Measurements from ENCODE around the gene ACTR8. TPM values are rescaled to one million over a fixed set of nuclear protein-coding genes. Genes with fewer than 3 reads are reported as not detected.
A peak's percentile ranks its signal among the peaks of the same experiment; 100 is the strongest.

Gene ACTR8
- total and polyA plus RNA-seq, 2 of the 13 experiments (the other 11 are each of a cell fraction or from before 2014, with no cell fraction given) = 15.5 to 29.0 TPM

DNA sequence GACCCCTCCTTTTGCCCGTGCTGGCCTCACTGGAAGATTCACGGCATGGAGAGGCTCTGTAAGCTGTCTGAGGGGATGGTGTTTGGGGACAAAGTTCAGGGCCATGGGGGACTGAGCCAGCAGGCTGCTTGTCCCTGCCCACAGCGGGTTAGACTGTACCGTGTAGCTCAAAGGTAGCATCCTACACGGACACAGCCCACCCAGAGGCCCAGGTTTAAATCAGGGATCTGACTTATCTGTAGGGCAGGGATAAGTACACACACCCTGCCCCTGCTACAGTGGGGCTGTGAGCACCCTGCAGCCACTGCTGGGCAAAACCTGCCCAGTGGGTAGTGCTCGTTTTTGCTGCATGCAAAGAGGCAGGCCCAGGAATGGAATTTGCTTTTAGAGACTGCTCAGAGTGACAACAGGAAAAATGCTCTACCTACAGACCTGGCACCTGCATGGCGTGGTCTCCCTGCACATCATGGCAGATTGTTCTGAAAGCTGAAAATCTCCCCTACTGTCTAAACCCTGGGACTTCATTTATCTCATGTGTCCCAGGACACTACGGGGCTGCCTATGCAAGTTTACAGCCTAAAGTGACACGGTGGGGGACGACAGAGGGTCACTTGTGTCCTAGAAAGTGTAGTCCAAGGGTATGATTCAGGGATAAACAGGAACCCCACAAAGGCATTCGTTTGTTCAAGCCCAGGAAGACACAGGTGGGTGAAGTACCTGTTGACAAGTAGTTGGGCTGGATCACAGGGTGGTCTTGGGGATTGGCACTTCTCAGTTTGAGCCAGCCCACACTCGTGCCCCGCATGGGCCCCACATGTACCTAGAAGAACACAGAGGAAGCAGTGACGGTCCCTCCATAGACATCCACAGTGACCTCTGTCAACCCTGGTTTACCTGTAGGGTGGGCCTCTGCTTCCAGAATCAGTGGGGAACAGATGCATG is 63.5 kb downstream of the ACTR8 start (continued):
- TF ChIP-seq, protein P1, sequence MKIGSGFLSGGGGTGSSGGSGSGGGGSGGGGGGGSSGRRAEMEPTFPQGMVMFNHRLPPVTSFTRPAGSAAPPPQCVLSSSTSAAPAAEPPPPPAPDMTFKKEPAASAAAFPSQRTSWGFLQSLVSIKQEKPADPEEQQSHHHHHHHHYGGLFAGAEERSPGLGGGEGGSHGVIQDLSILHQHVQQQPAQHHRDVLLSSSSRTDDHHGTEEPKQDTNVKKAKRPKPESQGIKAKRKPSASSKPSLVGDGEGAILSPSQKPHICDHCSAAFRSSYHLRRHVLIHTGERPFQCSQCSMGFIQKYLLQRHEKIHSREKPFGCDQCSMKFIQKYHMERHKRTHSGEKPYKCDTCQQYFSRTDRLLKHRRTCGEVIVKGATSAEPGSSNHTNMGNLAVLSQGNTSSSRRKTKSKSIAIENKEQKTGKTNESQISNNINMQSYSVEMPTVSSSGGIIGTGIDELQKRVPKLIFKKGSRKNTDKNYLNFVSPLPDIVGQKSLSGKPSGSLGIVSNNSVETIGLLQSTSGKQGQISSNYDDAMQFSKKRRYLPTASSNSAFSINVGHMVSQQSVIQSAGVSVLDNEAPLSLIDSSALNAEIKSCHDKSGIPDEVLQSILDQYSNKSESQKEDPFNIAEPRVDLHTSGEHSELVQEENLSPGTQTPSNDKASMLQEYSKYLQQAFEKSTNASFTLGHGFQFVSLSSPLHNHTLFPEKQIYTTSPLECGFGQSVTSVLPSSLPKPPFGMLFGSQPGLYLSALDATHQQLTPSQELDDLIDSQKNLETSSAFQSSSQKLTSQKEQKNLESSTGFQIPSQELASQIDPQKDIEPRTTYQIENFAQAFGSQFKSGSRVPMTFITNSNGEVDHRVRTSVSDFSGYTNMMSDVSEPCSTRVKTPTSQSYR (CRISPR knock-in tag; IDR thresholded peaks at IDR 0.05; ENCODE audit: borderline replicate concordance) = peak; percentile 30; the same call in 1 of the 2 replicates
- TF ChIP-seq SAP130 (CRISPR knock-in tag; IDR thresholded peaks at IDR 0.05; ENCODE audit: low read depth) (peak; percentile 33; the same call in 1 of the 2 replicates), SALL1 (CRISPR knock-in tag; IDR thresholded peaks at IDR 0.05) (peak; percentile 82), POLR2A (IDR thresholded peaks at IDR 0.05; ENCODE audit: insufficient read depth in 1 of 2, low read depth in 2 of 2, low read length in 2 of 2) (peak in 1 of 2 experiments; percentile 51; a peak in 3 of 4 replicates), RXRA (CRISPR knock-in tag; IDR thresholded peaks at IDR 0.05) (0 out of 2 replicates have a peak, but pooled peaks have one; percentile 37), KDM3A (CRISPR knock-in tag; IDR thresholded peaks at IDR 0.05; ENCODE audit: low read depth) (0 out of 2 replicates have a peak, but pooled peaks have one; percentile 16), HNF4A (CRISPR knock-in tag; IDR thresholded peaks at IDR 0.05) (peak; percentile 96), PAF1 (CRISPR knock-in tag; IDR thresholded peaks at IDR 0.05) (peak; percentile 80; the same call in 1 of the 2 replicates), ZBTB7A (CRISPR knock-in tag; IDR thresholded peaks at IDR 0.05) (peak; percentile 73; the same call in 1 of the 2 replicates), FOXA3 (CRISPR knock-in tag; IDR thresholded peaks at IDR 0.05) (peak; percentile 22; the same call in 1 of the 2 replicates), ZMYM4 (CRISPR knock-in tag; IDR thresholded peaks at IDR 0.05) (no peak), ATF7-NPFF (CRISPR knock-in tag; IDR thresholded peaks at IDR 0.05; ENCODE audit: low read depth) (0 out of 2 replicates have a peak, but pooled peaks have one; percentile 57), ZNF766 (CRISPR knock-in tag; IDR thresholded peaks at IDR 0.05; ENCODE audit: borderline replicate concordance) (no peak), NONO (IDR thresholded peaks at IDR 0.05) (no peak), NONO (CRISPR knock-in tag; conservative IDR thresholded peaks at IDR 0.05) (0 out of 2 replicates have a peak, but pooled peaks have one; percentile 31), RCOR2 (CRISPR knock-in tag; IDR thresholded peaks at IDR 0.05) (0 out of 2 replicates have a peak, but pooled peaks have one; percentile 38)
- TF ChIP-seq, protein P2, sequence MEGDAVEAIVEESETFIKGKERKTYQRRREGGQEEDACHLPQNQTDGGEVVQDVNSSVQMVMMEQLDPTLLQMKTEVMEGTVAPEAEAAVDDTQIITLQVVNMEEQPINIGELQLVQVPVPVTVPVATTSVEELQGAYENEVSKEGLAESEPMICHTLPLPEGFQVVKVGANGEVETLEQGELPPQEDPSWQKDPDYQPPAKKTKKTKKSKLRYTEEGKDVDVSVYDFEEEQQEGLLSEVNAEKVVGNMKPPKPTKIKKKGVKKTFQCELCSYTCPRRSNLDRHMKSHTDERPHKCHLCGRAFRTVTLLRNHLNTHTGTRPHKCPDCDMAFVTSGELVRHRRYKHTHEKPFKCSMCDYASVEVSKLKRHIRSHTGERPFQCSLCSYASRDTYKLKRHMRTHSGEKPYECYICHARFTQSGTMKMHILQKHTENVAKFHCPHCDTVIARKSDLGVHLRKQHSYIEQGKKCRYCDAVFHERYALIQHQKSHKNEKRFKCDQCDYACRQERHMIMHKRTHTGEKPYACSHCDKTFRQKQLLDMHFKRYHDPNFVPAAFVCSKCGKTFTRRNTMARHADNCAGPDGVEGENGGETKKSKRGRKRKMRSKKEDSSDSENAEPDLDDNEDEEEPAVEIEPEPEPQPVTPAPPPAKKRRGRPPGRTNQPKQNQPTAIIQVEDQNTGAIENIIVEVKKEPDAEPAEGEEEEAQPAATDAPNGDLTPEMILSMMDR (CRISPR knock-in tag; IDR thresholded peaks at IDR 0.05) = 0 out of 2 replicates have a peak, but pooled peaks have one; percentile 13
- TF ChIP-seq, protein P3, sequence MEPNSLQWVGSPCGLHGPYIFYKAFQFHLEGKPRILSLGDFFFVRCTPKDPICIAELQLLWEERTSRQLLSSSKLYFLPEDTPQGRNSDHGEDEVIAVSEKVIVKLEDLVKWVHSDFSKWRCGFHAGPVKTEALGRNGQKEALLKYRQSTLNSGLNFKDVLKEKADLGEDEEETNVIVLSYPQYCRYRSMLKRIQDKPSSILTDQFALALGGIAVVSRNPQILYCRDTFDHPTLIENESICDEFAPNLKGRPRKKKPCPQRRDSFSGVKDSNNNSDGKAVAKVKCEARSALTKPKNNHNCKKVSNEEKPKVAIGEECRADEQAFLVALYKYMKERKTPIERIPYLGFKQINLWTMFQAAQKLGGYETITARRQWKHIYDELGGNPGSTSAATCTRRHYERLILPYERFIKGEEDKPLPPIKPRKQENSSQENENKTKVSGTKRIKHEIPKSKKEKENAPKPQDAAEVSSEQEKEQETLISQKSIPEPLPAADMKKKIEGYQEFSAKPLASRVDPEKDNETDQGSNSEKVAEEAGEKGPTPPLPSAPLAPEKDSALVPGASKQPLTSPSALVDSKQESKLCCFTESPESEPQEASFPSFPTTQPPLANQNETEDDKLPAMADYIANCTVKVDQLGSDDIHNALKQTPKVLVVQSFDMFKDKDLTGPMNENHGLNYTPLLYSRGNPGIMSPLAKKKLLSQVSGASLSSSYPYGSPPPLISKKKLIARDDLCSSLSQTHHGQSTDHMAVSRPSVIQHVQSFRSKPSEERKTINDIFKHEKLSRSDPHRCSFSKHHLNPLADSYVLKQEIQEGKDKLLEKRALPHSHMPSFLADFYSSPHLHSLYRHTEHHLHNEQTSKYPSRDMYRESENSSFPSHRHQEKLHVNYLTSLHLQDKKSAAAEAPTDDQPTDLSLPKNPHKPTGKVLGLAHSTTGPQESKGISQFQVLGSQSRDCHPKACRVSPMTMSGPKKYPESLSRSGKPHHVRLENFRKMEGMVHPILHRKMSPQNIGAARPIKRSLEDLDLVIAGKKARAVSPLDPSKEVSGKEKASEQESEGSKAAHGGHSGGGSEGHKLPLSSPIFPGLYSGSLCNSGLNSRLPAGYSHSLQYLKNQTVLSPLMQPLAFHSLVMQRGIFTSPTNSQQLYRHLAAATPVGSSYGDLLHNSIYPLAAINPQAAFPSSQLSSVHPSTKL (CRISPR knock-in tag; IDR thresholded peaks at IDR 0.05) = peak; percentile 53

Data from HepG2 (cell line).